22Rv1 (cell line): ENCODE results near the gene ATP6AP2.

Experiments
- CTCF ChIP-seq: fragments of 450-650 bp; IDR thresholded peaks from 2 replicates; pipeline ENCODE4 v1.5.1; 2017; ENCODE audit warnings: mild to moderate bottlenecking
- ZFX ChIP-seq: fragments of 450-650 bp; IDR thresholded peaks from 2 replicates; pipeline ENCODE4 v1.6.1; 2017; ENCODE audit warnings: antibody characterized with exemption, borderline replicate concordance

DNA sequence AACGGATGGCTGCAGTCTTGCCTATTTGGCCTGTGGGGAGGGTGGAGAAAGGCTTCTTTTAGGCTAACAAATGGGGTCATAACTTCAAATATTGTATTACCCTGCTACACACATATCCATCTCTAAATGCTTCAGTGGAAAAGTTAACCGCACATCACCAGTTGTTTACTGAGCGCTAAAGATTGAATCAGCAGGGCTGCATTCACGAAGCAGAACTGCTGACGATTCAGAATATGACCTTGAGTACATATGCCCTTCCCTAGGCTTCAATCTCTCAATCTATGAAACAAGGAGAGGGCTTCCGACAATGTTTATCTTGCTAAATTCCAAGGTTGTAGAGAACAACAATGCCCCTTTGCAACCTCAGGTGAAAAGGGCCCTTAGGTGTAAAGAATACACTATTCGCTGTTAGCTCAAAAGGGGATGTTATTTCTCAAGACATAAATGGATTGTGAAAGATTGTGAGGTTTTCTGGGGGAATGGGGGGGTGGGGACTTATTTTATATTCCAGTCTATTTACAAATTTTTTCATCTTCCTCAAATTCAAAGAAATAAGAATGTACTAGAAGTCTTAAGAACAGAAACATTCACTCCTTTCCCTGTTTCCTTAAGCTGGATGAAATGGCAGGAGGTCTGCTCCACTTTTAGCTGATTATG is 2.6 kb upstream of the ATP6AP2 start:
- TF ChIP-seq CTCF (no peak), ZFX (no peak)
